HCT116 (cell line): ENCODE measurements around the gene SLC22A5.

Source experiments
- ELF1 ChIP-seq: IDR thresholded peaks from 2 replicates; pipeline ENCODE4 v1.6.1; 2012; ENCODE audit warnings: low read depth, borderline replicate concordance
- EZH2 ChIP-seq: fragments of 200-600 bp; sonication (generic); IDR thresholded peaks from 2 replicates; pipeline ENCODE4 v1.6.1; 2017; ENCODE audit warnings: antibody characterized with exemption, mixed run types
- EZH2phosphoT487 ChIP-seq: fragments of 200-600 bp; IDR thresholded peaks from 2 replicates; pipeline ENCODE4 v1.6.1; 2018; ENCODE audit warnings: antibody characterized with exemption, borderline replicate concordance
- JUND ChIP-seq: IDR thresholded peaks from 2 replicates; pipeline ENCODE4 v1.6.1; 2012
- POLR2A ChIP-seq: IDR thresholded peaks from 2 replicates; pipeline ENCODE4 v1.7.0; 2011; ENCODE audit warnings: borderline replicate concordance; ENCODE audit not compliant: insufficient read depth, insufficient read length; ENCODE audit errors: extremely low read depth
- POLR2AphosphoS5 ChIP-seq: IDR thresholded peaks from 2 replicates; pipeline ENCODE4 v1.6.1; 2011; ENCODE audit warnings: mild to moderate bottlenecking, low read depth, low read length, moderate library complexity
- RAD21 ChIP-seq: IDR thresholded peaks from 2 replicates; pipeline ENCODE4 v1.6.1; 2012; ENCODE audit warnings: low read depth, mild to moderate bottlenecking
- SIN3A ChIP-seq: IDR thresholded peaks from 2 replicates; pipeline ENCODE4 v1.6.1; 2012; ENCODE audit warnings: low read depth
- TCF7L2 ChIP-seq: IDR thresholded peaks from 2 replicates; pipeline ENCODE4 v1.7.0; 2011; ENCODE audit warnings: borderline replicate concordance, inconsistent platforms; ENCODE audit not compliant: insufficient read depth, insufficient read length; ENCODE audit errors: extremely low read depth
- YY1 ChIP-seq: IDR thresholded peaks from 2 replicates; pipeline ENCODE4 v1.6.1; 2011; ENCODE audit warnings: low read length, low read depth, moderate library complexity, mild to moderate bottlenecking; ENCODE audit not compliant: insufficient replicate concordance; ENCODE audit errors: extremely low read depth
- ZFX ChIP-seq: fragments of 450-650 bp; IDR thresholded peaks from 2 replicates; pipeline ENCODE4 v1.6.1; 2017
- TF ChIP-seq, protein P1 (sequence below), 3 experiments: fragments of 200-600 bp in 1 of 3; sonication (generic) in 1 of 3; IDR thresholded peaks in 2 of 3; conservative IDR thresholded peaks in 1 of 3; 2 replicates each; pipeline ENCODE4 v1.5.1; 2012 to 2017; ENCODE audit warnings: low read depth in 2 of 3, low read length in 2 of 3, antibody characterized with exemption in 1 of 3, borderline replicate concordance in 1 of 3, control low read depth in 1 of 3, mild to moderate bottlenecking in 1 of 3, mixed read lengths in 1 of 3, mixed run types in 1 of 3, moderate library complexity in 1 of 3; ENCODE audit not compliant: insufficient read depth in 1 of 3
- TF ChIP-seq, protein P2 (sequence below): IDR thresholded peaks from 2 replicates; pipeline ENCODE4 v1.6.1; 2012; ENCODE audit warnings: low read depth

DNA sequence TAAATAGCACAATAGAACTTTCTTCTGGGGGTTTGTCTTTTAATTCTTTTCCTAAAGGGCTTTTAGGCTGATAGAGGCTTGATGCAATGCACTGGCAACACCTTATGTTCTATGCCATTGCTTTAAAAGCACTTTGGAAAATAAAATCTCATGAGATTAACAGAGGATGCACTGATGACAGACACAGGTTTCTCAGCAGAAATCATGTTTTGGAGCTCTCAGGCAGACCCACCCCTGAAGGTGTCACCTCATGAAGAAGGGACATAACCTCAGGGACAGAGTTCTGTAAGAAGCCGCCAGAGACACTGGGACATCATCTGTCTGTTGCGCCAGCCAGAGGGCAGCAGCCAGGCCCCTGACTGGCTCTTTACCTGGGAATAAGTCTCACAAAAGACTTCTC, 27.7 kb downstream of the SLC22A5 start:
- TF ChIP-seq, protein P1, sequence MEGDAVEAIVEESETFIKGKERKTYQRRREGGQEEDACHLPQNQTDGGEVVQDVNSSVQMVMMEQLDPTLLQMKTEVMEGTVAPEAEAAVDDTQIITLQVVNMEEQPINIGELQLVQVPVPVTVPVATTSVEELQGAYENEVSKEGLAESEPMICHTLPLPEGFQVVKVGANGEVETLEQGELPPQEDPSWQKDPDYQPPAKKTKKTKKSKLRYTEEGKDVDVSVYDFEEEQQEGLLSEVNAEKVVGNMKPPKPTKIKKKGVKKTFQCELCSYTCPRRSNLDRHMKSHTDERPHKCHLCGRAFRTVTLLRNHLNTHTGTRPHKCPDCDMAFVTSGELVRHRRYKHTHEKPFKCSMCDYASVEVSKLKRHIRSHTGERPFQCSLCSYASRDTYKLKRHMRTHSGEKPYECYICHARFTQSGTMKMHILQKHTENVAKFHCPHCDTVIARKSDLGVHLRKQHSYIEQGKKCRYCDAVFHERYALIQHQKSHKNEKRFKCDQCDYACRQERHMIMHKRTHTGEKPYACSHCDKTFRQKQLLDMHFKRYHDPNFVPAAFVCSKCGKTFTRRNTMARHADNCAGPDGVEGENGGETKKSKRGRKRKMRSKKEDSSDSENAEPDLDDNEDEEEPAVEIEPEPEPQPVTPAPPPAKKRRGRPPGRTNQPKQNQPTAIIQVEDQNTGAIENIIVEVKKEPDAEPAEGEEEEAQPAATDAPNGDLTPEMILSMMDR (IDR thresholded peaks at IDR 0.05 in 2 of 3, conservative IDR thresholded peaks at IDR 0.05 in 1 of 3; ENCODE audit: borderline replicate concordance in 1 of 3, insufficient read depth in 1 of 3, low read depth in 2 of 3, low read length in 2 of 3), result no peak
- TF ChIP-seq POLR2AphosphoS5, result no peak
- TF ChIP-seq YY1, result no peak
- no peak for TF ChIP-seq JUND
- TF ChIP-seq ELF1, result no peak
- TF ChIP-seq RAD21, result no peak
- TF ChIP-seq POLR2A, result no peak
- TF ChIP-seq SIN3A, result no peak
- TF ChIP-seq TCF7L2, result no peak
- TF ChIP-seq EZH2phosphoT487, result no peak
- TF ChIP-seq, protein P2, sequence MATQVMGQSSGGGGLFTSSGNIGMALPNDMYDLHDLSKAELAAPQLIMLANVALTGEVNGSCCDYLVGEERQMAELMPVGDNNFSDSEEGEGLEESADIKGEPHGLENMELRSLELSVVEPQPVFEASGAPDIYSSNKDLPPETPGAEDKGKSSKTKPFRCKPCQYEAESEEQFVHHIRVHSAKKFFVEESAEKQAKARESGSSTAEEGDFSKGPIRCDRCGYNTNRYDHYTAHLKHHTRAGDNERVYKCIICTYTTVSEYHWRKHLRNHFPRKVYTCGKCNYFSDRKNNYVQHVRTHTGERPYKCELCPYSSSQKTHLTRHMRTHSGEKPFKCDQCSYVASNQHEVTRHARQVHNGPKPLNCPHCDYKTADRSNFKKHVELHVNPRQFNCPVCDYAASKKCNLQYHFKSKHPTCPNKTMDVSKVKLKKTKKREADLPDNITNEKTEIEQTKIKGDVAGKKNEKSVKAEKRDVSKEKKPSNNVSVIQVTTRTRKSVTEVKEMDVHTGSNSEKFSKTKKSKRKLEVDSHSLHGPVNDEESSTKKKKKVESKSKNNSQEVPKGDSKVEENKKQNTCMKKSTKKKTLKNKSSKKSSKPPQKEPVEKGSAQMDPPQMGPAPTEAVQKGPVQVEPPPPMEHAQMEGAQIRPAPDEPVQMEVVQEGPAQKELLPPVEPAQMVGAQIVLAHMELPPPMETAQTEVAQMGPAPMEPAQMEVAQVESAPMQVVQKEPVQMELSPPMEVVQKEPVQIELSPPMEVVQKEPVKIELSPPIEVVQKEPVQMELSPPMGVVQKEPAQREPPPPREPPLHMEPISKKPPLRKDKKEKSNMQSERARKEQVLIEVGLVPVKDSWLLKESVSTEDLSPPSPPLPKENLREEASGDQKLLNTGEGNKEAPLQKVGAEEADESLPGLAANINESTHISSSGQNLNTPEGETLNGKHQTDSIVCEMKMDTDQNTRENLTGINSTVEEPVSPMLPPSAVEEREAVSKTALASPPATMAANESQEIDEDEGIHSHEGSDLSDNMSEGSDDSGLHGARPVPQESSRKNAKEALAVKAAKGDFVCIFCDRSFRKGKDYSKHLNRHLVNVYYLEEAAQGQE, result no peak
- TF ChIP-seq ZFX, result no peak
- no peak for TF ChIP-seq EZH2
